Kidney tubule cell (primary cell): ENCODE data around the gene NOX5.
"Not testable (repeated sequence)": the region's sequence is repeated elsewhere in the genome, so short reads cannot be mapped to it uniquely, and the experiment has no call there.

ENCODE experiments used
- DNase-seq: peaks from one replicate; pipeline ENCODE4 v3.0.0-alpha.2; 2018; ENCODE audit warnings: low spot score

NOX5 gene

DNA sequence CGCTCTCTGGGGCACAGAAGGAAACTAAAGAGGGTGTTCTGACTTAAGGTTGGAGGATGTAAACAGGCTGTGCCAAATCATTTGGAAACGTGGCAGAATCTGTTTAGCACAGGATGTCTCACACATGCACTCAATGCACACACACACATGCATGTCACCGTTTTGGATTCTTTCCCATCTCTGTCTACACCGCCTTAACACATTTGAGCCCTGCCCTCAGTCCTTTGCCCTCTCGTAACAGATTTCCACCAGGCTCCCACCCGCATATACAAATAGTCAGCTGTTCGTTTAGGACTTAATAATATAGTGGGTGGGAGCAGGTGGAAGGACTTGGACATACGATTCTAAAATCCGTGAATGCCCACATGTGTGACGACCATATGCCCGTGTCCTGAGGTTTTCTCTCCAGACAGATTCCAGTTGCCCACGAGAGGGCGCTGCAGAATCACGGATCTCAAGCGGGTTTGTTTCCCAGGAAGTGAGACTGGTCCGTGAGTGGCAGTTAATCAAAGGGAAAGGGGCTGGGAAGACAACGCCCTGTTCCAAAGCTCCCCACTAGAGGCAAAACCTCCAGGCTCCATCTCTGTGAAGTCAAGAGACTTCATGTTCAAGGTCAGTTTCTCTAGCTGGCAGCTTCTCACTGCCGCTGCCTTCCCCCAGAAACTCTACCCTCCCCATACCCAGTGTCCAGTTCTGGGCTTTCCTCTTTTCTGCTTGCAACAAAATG lies 44.5 kb downstream of the NOX5 start:
- peak; percentile 86 for DNase-seq

DNA sequence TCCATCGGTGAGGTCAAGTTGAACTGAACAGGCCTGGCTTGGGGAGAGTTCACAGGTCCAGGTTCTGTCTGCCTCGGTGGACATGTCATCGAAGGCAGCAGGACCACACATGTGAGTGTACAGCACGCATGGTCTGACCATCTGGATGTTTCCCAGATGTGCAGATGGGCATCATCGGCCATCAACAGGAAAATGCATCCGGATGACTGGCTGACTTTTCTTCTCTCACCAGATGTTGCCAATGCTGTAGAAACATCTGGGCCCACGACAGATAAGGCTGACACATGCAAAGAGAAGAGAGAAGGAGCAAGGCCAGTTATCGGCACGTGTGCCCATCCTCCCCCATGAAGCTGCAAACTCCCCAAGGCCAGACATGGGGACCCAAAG lies 45.1 kb downstream of the NOX5 start:
- no peak for DNase-seq

DNA sequence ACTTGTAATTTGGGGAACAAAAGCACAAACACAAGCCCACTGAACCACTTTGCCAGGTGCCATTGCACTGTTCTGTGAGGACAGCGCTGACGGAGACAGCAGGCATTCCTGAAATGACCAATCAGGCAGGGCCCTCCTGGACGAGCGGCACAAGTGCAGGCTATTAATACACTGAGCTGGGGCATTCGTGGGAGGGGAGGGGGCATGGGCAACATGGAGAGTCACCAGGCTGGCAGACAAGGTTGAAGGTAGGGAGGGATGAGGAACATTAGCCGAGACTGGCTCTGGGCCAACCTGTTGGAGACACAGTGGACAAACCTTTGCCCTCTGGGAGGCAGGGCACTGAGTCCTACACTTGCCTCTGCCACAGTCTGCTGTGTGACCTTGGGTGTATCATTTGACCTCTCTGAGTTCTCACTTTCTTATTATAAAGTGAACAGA lies 45.6 kb downstream of the NOX5 start:
- peak; percentile 17 for DNase-seq

DNA sequence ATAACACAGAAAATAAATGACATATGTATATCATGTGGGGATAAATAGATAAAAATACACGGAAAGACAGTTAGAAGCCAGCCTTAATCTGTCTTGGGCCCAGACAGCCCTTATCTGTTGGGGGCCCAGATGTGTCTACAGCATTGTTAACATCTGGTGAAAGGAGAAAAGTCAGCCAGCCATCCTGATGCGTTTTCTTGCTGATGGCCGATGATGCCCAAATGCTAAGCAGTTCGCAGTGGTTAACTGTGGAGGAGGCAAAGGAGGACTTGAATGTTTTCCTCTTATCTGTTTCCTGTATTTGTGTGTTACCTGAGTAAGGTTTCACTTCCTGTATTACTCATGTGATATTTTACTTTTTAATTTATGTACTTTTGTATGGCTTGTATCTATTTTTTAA lies 46.2 kb downstream of the NOX5 start:
- DNase-seq, result peak; percentile 5

DNA sequence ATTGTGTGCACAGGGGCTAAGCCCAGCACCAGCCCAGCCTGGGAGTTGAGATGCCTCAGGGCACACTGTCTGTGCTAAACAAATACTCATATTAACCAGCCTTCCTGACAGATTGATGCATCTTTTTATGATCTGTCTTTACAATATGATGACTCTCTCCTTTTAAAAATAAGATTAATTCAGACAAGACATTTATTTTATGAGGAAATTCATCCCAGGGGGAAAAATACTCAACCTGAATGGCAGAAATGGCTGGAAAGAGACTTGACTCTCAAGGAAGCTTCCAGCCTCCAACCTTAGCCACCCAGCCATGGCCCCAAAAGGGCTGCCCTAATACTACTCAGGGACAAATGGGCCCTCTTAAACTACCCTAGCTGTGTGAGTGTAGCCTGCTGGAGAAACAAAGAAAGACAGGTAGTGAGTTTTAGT lies 46.9 kb downstream of the NOX5 start:
- no peak for DNase-seq

DNA sequence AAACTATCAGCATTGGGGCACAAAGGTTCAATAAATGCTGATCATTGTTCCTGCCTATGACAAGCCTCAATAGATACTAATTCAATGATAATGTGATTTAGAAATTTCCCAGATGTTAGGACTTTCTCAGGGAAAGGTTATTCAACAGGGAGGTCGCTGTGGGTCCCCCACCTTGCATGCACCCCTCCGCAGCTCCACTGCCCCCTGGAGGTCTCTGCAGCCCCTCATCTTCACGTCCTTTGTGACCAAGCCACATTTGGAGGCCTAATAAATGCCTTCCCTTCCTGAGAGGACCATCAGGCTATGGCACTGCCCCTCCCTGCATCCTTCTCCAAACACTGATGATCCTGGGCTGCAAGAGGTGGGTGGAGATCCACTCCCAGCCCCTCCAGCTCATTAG lies 50.2 kb downstream of the NOX5 start:
- DNase-seq, result no peak

DNA sequence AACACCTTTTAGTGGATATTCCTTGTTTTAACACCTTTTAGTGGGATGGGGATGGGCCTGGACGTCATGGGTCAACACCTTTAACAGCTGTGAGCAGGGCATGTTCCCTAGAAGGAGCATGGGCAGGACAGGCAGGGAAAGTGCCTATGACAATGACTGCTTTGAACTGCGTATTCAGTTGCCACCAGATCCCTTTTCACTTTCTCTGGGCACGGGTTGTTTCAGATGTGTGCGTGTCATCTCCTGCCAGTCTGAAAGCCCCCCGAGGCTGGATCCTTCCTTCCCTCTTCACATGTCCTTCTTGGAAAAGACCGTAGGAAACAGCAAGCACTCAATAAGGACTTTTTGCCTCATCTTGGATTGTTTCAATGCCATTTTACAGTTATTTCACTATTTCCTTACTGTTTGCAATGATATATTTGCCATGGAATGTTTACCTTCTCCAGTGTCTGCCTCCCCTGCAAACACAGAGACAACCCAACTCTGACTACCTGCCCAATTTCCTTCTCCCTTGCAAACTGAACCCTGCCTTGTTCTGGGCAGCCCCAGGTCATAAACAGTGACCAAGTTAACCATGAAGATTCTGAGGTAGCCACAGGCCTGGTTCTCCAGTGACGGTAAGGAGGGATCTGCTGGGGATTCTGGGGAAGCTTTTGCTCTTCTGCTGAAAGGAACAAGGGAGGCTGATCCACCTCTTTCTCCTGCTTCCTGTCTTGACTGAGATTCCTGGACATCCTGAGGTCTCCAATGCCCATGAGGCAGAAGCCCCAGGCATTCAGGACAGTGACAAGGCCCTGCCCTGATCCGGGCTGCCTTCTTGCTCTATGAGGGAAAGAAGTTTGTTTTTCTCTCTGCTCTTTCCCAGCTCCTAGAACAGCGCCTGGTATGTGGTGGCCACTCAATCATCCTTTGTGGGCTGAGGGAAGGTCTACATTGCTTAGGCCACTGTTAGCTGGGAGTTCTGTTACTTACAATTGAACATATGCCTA lies 51.8 kb downstream of the NOX5 start:
- DNase-seq, result no peak

DNA sequence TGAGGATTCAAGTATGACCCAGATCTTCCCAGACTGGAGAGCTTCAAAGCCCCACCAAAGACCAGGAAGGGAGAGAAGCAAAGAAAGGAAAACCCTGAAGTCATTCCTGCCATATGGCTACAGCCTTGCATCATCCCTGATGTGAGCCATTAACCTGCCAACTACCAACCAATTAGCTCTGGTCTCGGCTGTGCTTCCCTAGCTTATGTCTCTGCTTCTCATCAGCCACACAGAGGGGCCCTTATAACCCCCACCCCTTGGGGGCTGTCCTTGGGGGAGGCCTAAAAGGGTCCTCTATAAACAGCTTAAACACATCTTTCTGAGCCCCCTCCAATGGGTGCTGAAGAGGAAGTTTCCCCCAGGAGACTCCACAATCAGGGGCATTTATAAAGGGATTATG lies 52.8 kb downstream of the NOX5 start:
- no peak for DNase-seq

DNA sequence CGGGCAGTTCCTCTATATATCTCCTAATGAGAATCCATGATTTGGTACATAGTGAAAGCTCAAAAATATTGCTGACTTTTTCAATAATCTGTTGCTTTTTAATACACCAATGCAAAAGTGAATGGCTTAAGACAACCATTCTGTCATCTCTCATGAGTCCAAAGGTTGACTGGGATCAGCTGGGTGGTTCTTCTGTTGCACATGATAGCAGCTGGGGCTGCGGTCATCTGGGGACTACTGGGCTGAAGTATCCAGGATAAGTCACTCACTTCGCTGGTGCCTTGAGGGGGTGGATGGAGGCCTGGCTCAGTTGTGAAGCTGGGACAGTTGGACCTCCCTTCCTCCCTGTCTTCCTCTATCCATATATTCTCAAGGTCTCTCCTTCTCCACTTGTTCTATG lies 53.7 kb downstream of the NOX5 start:
- DNase-seq, result no peak

DNA sequence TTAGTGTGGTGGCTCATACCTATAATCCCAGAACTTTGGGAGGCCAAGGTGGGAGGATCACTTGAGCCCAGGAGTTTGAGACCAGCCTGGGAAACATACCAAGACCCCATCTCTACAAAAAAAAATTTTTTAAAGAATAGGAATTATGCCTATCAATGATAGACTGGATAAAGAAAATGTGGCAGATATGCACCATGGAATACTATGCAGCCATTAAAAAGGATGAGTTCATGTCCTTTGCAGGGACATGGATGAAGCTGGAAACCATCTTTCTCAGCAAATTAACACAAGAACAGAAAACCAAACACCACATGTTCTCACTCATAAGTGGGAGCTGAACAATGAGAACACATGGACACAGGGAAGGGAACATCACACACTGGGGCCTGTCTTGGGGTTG lies 54.8 kb downstream of the NOX5 start:
- DNase-seq, result not testable (repeated sequence)

DNA sequence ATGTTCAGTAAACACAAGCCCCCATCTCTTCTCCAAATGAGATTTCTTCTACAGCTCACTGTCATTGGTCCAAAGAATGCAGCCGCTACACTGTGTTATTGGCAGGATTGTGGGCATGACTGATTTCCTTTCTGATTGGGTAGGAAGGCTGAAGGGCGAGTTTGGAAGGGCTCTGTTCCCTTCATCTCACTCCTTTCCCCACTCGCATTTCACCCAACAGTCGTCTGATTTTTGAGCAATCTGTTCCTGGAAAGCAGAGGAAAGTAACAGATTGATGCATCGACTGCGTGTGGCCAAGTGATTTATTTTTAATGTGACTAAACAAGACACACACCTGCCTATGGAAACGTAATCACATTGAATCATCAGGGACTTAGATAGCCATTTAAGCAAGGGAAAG lies 55.5 kb downstream of the NOX5 start:
- DNase-seq, result no peak

DNA sequence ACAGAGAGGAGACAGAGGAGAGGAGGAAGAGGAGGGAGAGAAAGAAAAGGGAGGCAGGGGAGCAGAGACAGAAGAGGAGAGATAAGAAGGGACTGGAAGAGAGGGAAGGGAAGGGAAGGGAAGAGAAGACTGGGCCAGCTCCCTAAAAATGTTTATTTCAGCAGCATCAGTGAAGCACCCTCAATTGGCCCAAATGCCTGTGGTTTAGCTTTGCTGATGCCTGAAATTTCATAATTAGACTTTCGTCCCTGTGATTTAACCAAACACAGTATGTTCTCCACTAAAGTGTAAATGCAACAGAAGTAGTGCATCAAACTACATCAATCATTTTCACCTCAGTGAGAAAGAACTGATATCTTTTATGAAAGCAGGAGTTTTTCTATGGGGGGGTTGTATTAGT lies 55.9 kb downstream of the NOX5 start:
- DNase-seq, result no peak

DNA sequence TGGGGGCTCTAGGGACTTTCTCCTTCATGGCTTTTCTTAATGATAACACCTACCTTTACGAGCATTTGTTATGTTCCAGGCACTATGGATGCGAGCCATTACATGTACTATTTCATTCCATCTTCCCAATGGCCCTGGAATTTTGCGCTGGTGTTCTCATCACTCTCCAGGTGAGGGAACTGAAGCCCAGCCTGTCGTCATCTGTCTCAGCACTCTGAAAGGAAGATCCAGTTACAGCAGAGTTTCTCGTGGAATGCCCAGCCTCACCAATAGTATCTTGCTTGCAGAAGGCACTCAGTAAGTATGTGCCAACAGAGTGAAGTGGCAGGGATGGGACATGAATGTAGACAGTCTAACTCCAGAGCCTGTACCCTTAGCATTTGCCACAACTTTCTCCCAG lies 56.8 kb downstream of the NOX5 start:
- DNase-seq, result no peak

DNA sequence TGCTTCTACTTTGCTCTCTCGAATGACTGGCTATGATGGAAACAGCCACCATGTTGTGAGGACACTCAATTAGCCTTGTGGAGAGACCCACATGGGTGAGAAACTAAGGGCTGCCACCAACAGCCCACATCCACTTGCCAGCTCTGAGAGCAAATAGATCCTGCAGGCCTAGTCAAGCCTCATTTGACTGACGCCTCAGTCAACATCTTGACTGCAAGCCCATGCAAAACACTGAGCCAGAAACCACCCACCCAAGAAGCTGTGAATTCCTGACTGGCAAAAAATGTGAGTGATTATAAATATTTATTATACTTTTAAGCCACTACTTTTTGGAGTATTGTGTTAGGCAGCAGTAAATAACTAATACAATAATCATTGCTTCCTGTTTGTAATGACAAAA lies 58.4 kb downstream of the NOX5 start:
- no peak for DNase-seq

DNA sequence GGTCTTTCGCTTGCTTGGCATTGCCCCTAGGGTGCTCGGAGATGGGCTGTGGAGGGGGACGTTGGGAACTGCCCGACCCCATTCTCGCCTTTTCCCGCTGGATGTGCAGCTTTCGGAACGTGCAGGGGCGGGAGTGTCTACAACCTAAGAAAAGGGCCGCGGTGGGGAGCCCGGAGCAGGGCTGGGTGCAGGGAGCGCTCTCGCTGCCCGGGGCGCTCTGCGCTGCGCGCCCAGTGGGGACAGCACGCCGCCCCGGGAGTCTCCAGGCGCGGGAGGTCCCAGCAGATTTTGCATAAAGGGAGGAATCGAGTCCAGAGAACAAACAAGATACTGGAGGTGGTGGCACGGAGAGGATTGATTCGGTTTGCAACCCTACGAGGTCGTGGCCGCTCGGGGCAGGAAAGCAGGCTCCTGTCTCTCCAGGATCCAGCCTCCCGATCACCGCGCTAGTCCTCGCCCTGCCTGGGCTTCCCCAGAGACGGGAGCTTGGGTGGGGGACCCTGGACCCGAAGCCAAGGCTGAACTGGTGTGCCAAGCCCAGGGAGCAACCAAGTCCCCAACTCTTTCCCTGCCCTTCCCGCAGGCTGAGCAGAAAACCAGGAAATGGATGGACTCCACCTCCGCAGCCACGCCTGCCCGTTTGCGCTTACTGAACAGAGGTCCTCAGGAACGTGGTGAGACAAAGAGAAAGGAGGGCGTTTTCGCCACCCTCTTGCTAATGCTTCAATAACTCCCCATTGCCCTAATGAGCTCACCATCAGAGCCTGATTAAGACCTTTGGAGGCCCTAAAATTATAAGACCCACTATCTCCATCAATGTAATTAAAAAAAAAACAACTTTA lies 59.7 kb downstream of the NOX5 start:
- DNase-seq, result peak; percentile 77

DNA sequence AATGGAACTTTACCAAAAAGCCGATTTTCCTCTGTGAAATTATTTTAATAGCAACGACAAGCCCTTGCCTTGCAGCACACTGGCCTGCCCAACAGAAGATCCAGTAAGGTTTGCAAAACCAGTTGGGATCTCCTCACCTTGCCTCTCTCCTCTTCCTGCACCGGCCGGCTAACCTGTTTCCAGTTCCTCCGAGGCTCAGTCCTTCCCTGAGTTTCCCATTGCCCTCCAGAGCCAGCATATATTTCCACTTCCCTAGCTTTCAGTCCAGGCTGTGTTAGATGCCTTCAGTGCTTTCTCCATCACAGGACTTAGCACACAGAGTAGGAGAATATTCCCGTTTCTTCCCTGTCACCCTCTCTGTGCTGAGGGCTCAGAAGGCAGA lies 60.3 kb downstream of the NOX5 start:
- DNase-seq, result peak; percentile 53

DNA sequence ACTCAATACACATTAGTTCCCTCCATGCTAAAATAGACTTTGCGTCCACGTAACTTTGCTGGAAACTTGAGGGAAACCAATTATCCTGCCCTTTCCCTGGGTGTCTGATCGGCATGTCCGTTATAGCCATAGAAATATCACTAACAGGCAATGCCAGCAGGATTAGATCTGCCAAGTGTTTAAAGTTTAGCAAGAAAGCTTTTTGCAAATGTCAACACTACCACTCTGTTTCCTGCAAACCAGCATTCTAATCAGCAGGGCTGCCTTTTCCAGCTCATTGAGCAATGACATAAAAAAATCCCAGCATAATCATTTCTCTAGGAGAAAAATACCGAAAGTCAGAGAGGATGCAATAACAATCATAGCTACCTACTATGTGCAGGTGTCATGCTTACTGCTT lies 60.9 kb downstream of the NOX5 start:
- peak; percentile 21 for DNase-seq

DNA sequence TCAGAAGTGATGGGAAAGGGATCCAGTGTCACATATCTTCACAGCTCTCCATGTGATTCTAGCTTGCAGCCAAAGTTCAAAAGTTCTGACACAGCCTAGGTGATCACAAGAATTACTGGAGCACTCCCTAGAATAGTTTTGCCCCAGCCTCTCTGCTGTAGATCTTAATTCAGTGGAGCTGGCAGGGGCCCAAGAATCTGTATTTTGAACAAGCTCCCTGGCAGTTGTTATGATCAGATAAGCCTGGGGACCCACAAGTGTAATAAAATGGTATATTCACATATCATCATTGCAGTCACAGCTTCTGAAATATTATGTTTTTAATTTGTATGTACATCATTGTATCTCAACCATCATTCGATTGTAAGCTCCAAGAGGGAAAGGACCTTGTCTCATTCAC lies 62.3 kb downstream of the NOX5 start:
- no peak for DNase-seq

DNA sequence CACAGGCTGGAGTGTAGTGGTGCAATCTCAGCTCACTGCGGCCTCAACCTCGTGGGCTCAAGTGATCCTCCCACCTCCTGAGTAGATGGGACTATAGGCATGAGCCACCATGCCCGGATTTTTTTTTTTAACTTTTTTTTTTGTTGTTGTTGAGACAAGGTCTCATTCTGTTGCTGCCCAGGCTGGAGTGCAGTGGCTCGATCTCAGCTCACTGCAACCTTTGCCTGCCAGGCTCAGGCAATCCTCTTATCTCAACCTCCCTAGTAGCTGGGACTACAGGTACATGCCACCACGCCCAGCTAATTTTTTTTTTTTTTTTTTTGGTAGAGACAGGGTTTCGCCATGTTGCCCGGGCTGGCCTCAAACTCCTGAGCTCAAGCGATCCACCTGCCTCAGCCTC lies 64.1 kb downstream of the NOX5 start:
- DNase-seq, result no peak

DNA sequence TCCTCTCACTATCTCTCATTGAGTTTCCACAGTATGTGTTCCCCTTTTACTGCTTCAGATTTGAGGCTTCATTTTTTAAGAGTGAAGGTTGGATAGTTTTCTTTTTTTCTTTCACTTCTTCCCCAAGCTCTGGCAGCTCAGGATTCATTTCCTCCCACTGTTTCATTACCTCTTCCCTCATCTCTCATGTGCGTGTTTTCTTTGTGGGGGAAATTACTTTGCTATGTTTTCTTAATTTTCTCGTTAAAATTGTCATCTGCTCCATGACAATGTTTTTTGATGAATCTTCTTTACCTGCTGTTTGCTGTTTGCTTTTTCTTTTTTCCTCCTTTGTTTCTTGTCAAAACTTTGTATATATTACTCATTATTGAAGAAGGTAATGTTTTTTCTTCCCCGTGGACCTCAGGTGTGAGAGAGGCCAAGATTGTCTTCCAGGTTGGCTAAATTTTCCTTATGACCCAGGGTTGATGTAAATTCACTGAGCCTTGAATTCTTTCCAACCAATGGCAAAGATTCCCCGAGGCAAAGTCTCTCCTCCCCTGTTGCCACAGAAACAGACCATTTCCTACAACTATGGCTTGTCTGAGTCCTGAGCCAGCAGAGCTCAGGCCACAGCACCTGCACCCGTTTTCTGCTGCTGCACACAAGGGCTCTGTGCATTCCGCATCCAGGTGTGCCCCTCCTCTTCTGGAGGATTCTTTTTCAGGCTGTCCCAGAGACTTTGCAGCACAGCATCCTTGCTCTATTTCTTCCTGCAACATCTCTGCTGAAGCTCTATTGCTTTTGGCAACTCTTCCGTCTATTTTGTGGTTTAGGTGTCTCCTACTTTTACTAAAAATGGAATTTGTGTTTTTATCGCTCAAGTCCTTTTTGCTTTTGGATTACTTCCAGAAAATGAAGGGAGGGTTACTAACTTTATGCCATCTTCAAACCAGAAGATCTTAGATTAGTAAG lies 66.1 kb downstream of the NOX5 start:
- peak; percentile 50 for DNase-seq

DNA sequence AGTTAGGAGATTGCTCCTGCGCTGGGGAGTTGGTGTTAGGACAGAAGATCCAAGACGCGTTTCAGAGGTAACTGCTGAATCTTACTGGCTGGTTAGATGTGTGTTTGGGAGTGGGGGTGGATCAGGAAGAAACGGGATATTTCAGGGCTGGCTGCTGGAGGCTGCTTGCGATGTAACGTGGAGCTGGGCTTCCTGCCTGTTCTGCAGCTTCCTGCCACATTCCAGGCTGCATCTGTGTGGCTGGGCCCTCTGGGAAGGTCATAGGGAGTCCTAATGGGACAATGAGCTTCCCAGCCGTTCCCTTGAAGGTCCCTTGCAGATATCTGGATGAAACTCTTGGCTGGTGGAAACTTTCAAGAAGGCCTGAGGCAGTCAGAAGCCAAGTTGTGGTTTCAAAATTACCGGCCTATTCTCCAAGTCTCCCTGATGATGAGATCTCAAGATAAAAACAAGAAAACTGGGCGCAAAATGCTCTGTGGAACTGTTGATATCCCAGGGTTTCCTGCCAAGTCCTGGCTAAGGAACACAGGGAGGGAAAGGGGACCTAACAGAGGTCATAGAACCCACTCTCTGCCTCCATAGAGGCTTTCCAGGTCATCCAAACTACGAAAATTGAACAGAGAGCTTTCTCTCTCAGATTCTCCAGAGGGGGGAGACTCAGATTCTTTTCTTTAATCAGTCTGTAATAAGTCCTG lies 67.0 kb downstream of the NOX5 start:
- DNase-seq, result peak; percentile 39
